Activated naive CD8-positive, alpha-beta T cell treated with anti-CD3 and anti-CD28 coated beads, Interleukin-2, amount 10 ng/mL, durations not matched to agents 7 days and 5 days (primary cell): ENCODE measurements around the gene CAPN15. TPM values are rescaled to one million over a fixed set of nuclear protein-coding genes. Genes with fewer than 3 reads are reported as not detected.

Experiments used
- ATAC-seq: fragments of 150-1000 bp; cut with Tn5 transposase; one replicate; pipeline ENCODE4 v1.10.0; 2021; ENCODE audit warnings: low read depth, moderate library complexity
- POLR2A ChIA-PET: fragments of 350-600 bp; sonication (Branson Sonifier 250); formaldehyde crosslinking; loops from one replicate; lab custom pipeline; 2021; ENCODE audit warnings: antibody characterized with exemption; lab: Charles Lee
- DNase-seq: peaks from one replicate; pipeline ENCODE4 v3.0.0; 2021
- H3K27ac Mint-ChIP-seq: one replicate; pipeline ENCODE4 v1.8.0; 2022; ENCODE audit warnings: mild to moderate bottlenecking, mixed read lengths
- H3K27me3 Mint-ChIP-seq: one replicate; pipeline ENCODE4 v1.8.0; 2022; ENCODE audit warnings: mild to moderate bottlenecking, moderate library complexity, mixed read lengths
- H3K36me3 Mint-ChIP-seq: one replicate; pipeline ENCODE4 v1.8.0; 2021; ENCODE audit warnings: mild to moderate bottlenecking, mixed read lengths
- H3K4me1 Mint-ChIP-seq: one replicate; pipeline ENCODE4 v1.8.0; 2021; ENCODE audit warnings: mixed read lengths
- H3K4me3 Mint-ChIP-seq: one replicate; pipeline ENCODE4 v1.8.0; 2022; ENCODE audit warnings: mild to moderate bottlenecking, moderate library complexity, mixed read lengths
- H3K9me3 Mint-ChIP-seq: one replicate; pipeline ENCODE4 v1.8.0; 2021; ENCODE audit warnings: mixed read lengths
- total RNA-seq, 2 experiments: library from RNA; stranded (reverse); gene quantifications; one replicate each; pipeline ENCODE4 v1.2.3, GENCODE V29; 2021

The CAPN15 gene
- total RNA-seq, 2 experiments from 2014 or later: 83.5 to 87.4 TPM

DNA sequence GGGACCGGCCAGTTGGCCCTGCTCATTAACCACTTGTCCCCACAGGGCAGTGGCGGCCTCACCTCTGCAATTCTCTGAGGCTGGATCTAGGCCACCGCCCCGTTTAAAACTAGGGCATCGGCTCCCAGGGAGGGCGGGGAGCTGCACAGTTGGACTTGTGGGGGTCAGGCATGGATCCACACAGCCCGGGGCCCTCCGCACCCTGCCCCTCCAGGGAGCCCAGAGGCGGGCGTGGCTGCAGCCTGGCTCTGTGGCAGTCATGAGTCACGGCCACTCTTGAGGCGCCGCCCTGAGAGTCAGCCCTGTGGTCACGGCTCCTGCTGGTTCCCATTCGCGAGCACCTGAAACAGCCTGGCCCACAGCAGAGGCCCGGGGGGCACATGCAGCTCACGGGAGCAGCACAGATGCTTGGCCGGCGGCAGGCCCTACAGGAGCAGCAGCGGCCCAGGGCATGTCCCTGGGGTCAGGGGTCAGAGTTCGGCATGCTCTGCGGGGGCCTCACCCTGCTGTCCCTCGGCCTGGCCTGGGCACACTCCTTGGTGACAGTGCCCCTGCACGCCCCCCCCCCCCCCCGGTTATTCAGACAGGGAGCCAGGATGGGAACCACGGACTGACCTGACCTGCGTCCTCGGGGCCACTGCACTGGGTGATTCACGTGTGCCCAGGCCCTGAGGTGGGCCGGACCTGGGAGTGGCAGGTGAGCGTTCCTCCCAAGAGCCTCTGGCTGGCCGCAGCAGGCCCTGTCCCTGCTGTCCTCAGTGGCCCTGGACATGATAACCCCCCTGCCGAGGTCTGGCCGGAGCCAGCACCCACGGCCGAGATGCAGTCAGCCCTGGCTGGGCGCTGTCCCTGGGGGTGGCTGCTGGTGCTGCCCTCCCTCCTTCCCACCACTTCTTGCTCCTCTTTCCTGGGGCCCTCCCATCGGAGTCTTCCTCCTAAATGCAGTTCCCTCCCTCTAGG lies 8.2 kb downstream of the CAPN15 start:
- H3K4me3 Mint-ChIP-seq: no peak overlapping the region
- no peak for ATAC-seq
- POLR2A ChIA-PET: interaction anchor here (0.9 kb wide), 1 partner anchor 8 kb away, joined by 3 read pairs; the partner anchor contains the start of gene CAPN15
- no peaks in the 10 kb centered on the region for H3K27me3 Mint-ChIP-seq
- no peak for DNase-seq
- no peaks in the 10 kb centered on the region for H3K9me3 Mint-ChIP-seq
- H3K4me1 Mint-ChIP-seq: no peaks in the 10 kb centered on the region
- H3K27ac Mint-ChIP-seq: no peak overlapping the region
- H3K36me3 Mint-ChIP-seq: peaks cover 4% of the 10 kb centered on the region

DNA sequence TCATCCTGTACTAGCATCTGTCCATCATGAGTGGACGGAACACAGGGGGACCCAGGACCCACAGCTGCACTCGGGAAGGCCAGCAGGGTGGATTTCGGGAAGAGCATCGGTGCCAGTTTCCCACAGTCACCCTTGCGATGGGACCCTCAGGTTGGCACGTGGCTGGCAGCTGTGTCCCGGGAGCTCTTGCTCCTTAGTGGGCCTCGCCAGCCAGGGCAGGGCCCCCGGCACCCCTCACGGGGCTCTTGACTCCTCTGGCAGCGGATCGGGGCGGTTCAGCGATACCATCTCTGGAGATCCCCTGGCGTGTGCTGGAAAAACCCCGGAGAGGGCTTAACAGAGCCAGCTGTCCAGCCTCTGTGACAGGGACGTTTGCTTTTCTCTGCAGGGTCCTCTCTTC lies 9.2 kb downstream of the CAPN15 start:
- Mint-ChIP-seq H3K4me1 (no peaks in the 10 kb centered on the region), H3K36me3 (peaks cover 4% of the 10 kb centered on the region), H3K27me3 (no peaks in the 10 kb centered on the region), H3K9me3 (no peaks in the 10 kb centered on the region), H3K4me3 (no peak overlapping the region), H3K27ac (no peak overlapping the region)
- ATAC-seq: no peak
- DNase-seq: no peak
- POLR2A ChIA-PET: interaction anchor here (0.9 kb wide), 1 partner anchor 9 kb away, joined by 3 read pairs; the partner anchor contains the start of gene CAPN15

DNA sequence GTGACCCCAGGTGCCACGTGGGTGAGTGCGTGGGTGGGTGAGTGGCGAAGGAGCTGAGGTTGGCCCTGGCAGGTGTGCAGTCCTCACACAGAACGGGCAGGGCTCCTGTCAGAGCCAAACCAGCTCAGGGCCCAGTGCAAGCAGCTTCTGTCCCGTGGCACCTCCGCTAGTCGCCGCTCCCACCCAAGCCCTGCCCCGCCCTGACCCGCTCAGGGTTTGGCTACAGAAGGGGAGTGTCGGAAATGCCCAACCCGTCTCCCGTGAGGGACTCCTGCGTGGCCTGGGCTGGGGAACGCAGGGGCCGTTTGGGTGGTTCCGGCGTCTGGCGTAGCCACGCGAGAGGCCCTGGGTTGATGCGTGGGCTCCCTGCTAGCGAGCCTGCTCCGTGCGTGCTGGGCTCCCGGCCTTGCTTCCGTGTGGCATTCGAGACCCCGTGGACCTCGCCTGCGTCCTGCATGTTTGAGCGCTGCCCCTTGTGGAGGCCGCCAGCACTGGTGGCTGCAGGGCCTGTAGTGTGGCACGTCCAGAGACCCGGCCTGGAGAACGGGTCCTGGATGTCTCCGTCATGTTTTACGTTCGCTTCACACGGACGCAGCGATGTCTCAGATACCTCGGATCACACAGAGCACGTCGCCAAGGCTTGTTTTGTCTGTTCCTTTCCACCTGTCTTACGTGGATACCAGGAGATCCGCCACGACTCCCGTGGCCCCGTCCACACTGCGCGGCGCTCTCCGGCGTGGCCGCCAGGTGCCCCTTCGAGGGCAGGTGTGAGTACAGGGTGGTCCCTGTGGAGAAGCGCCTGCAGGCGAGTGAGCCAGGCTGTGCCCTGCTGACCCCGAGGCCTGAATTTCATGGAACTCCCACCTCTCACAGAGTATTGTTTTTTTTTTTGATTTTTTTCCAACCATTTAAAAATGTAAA lies 10.2 kb downstream of the CAPN15 start:
- no peak overlapping the region for H3K27ac Mint-ChIP-seq
- peaks cover 4% of the 10 kb centered on the region for H3K36me3 Mint-ChIP-seq
- no peaks in the 10 kb centered on the region for H3K9me3 Mint-ChIP-seq
- POLR2A ChIA-PET: no interaction called here
- no peak for DNase-seq
- H3K4me1 Mint-ChIP-seq: no peaks in the 10 kb centered on the region
- no peak overlapping the region for H3K4me3 Mint-ChIP-seq
- no peaks in the 10 kb centered on the region for H3K27me3 Mint-ChIP-seq
- no peak for ATAC-seq

DNA sequence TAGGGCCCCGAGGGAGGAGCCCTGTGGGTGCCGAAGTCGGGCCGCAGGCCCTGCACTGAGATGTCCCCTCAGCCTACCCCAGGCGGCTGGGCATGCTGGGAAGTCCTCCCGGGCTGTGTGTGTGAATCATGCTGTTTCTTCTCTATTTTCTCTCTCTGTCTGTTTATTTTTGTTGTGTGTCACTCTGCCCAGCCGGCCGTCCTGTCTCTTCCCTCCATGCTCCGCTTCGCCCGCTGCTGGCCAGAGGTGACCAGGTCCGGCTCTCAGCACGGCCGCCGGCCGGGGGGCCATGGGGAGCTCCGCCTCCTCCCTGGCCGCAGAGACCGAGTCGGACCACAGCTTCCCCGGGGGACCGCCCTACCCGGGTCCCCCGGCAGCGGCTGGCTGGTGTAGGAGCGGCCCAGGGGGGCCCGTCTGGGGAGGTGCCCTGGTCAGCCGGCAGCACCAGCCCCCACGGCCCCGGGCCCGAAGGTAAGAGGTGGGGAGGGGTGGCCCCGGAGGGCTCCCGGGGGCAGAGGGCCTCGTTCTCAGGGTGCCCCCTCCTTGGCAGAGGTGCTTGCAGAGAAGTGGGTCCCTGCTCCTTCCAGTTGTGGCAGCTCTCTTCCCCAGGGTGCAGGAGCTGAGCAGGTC lies 12.5 kb downstream of the CAPN15 start:
- POLR2A ChIA-PET: no interaction called here
- H3K27ac Mint-ChIP-seq: no peak overlapping the region
- H3K4me1 Mint-ChIP-seq: no peaks in the 10 kb centered on the region
- ATAC-seq: no peak
- no peaks in the 10 kb centered on the region for H3K27me3 Mint-ChIP-seq
- no peaks in the 10 kb centered on the region for H3K9me3 Mint-ChIP-seq
- peaks cover 4% of the 10 kb centered on the region for H3K36me3 Mint-ChIP-seq
- no peak overlapping the region for H3K4me3 Mint-ChIP-seq
- DNase-seq: no peak

DNA sequence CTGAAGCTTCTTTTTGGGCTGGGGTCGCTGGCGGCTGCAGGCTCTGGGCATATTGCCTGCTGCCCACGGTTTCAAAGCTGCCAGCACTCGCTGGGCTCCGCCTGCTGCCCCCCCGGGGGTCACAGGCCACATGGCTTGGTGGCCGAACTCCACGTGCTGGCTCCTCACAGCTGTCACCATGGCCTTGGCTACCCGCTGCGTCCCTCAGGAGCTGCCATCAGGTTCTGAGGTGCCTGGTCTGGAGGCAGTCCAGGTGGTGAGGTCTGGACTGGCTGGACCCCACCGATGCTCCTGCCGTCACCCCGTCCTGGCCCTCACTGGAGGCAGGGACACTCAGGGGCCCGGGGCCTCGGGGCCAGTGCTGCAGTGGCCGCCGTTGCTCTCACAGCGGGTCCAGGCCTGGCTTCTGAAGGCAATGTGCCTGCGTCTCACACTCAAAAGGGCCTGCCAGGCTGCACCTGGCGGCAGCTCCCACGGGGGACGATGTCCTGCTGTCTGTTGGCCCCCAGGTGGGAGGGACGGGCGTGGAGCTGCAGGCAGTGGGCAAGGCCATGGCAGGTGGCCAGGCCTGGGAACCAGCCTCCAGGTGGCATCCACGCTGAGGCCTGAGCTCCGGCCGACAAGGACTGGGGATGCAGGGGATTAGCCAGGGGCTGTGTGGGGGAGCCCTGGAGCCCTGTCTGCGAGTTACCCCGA lies 13.3 kb downstream of the CAPN15 start:
- ATAC-seq (no peak), DNase-seq (no peak)
- Mint-ChIP-seq H3K27ac (no peak overlapping the region), H3K9me3 (no peaks in the 10 kb centered on the region), H3K4me3 (no peak overlapping the region), H3K4me1 (no peaks in the 10 kb centered on the region), H3K36me3 (peaks cover 4% of the 10 kb centered on the region), H3K27me3 (no peaks in the 10 kb centered on the region)
- POLR2A ChIA-PET: no interaction called here

DNA sequence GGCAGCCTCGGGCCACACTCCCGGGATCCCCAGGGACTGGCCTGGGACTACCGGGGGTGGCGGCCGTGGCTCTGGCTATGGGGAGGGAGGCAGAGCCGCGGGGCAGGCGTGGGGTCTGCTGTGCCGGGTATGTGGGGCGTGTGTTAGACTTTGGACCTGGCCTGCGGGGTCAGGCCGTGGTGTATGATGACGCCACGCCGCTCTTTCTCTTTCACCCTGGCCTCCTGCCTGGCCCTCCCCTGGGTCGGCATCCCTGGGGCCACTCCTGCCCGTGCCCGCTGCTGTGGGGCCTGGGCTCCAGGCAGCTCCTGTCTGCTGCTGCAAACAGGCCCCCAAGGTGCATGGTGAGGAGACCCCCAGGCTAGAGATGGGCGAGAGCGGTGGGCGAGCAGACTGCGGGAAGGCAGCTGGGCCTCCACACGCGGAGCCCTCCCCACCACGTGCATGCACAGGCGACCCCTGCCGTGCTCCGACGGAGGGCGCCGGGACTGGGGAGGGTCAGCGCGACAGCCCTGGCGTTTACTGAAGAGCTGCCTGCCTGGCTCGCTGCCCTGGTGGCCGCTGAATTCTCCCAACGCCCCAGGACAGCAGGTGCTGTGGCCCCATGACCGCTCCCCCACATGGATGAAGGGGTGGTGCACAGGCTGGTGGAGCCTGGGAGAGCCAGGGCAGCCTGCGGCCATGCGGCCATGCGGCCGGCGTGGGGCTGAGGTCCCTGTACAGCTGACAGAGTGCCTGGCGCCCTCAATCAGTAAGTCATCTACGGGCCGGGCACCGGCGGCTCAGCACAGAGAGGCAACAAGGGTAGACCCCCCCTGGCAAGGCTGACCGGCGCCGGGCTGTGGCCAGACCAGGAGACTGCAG lies 16.0 kb downstream of the CAPN15 start:
- DNase-seq (no peak), ATAC-seq (no peak)
- H3K36me3 Mint-ChIP-seq: peaks cover 2% of the 10 kb centered on the region
- POLR2A ChIA-PET: no interaction called here
- no peaks in the 10 kb centered on the region for H3K27me3 Mint-ChIP-seq
- H3K4me3 Mint-ChIP-seq: no peak overlapping the region
- H3K27ac Mint-ChIP-seq: no peak overlapping the region
- no peaks in the 10 kb centered on the region for H3K9me3 Mint-ChIP-seq
- no peaks in the 10 kb centered on the region for H3K4me1 Mint-ChIP-seq

DNA sequence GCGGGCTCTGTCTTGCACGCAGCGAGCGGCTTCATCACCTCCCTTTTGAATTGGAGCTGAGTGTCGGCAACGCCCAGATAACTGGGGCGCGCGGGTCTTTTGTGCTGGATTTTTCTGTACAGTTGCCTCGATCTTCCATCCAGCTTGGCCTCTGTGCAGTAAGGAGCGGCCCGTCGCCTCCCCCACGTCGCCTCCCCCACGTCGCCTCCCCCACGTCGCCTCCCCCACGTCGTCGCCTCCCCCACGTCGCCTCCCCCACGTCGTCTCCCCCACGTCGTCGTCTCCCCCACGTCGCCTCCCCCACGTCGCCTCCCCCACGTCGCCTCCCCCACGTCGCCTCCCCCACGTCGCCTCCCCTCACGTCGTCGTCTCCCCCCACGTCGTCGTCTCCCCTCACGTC lies 17.0 kb downstream of the CAPN15 start:
- no peak for ATAC-seq
- Mint-ChIP-seq H3K27ac (no peak overlapping the region), H3K4me1 (no peaks in the 10 kb centered on the region), H3K9me3 (no peaks in the 10 kb centered on the region), H3K27me3 (no peaks in the 10 kb centered on the region), H3K36me3 (no peaks in the 10 kb centered on the region), H3K4me3 (no peak overlapping the region)
- POLR2A ChIA-PET: interaction anchor here (0.6 to 0.7 kb wide), 2 partner anchors 15 to 43 kb away, joined by 3 read pairs; no protein-coding TSS in a partner anchor
- DNase-seq: no peak

DNA sequence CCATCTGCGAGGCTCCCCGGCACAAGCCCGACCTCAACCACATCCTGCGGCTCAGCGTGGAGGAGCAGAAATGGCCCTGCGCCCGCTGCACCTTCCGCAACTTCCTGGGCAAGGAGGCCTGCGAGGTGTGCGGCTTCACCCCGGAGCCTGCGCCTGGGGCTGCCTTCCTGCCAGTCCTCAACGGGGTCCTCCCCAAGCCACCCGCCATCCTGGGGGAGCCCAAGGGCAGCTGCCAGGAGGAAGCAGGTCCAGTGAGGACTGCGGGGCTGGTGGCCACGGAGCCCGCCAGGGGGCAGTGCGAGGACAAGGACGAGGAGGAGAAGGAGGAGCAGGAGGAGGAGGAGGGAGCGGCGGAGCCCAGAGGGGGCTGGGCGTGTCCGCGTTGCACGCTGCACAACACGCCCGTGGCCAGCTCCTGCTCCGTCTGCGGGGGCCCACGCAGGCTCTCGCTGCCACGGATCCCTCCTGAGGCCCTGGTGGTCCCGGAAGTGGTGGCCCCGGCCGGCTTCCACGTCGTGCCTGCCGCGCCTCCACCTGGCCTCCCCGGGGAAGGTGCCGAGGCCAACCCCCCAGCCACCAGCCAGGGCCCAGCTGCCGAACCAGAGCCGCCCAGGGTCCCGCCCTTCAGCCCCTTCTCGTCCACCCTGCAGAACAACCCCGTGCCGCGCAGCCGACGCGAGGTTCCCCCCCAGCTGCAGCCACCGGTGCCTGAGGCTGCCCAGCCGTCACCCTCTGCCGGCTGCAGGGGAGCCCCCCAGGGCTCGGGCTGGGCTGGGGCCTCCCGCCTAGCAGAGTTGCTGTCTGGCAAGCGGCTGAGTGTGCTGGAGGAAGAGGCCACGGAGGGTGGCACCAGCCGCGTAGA lies 19.6 kb downstream of the CAPN15 start:
- no peaks in the 10 kb centered on the region for H3K36me3 Mint-ChIP-seq
- no peak overlapping the region for H3K4me3 Mint-ChIP-seq
- H3K4me1 Mint-ChIP-seq: no peaks in the 10 kb centered on the region
- H3K27me3 Mint-ChIP-seq: no peaks in the 10 kb centered on the region
- H3K27ac Mint-ChIP-seq: no peak overlapping the region
- DNase-seq: peak; percentile 62
- ATAC-seq: peak; percentile 61
- POLR2A ChIA-PET: no interaction called here
- H3K9me3 Mint-ChIP-seq: no peaks in the 10 kb centered on the region

DNA sequence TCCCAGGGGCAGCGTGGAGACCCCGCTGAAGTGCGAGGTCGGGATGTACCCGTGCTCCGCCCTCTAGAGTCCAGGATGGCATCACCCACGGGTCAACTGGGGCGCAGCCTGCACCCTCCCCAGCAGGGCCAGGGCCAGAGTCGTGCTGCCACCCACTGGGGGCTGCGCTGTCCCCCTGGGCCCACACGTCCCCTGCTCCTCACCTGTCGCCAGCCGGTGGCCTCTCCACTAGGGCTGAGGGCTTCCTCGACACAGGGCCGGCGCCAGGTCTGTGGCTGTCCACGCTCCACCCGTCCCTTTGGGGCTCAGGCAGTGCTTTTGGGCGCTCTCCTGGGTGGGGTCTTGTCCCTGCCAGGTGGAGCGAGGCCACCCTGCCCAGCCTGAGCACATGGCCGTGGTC lies 21.1 kb downstream of the CAPN15 start:
- DNase-seq: no peak
- Mint-ChIP-seq H3K27ac (no peak overlapping the region), H3K27me3 (no peaks in the 10 kb centered on the region), H3K4me3 (no peak overlapping the region), H3K4me1 (no peaks in the 10 kb centered on the region), H3K36me3 (no peaks in the 10 kb centered on the region), H3K9me3 (no peaks in the 10 kb centered on the region)
- no peak for ATAC-seq
- POLR2A ChIA-PET: no interaction called here

DNA sequence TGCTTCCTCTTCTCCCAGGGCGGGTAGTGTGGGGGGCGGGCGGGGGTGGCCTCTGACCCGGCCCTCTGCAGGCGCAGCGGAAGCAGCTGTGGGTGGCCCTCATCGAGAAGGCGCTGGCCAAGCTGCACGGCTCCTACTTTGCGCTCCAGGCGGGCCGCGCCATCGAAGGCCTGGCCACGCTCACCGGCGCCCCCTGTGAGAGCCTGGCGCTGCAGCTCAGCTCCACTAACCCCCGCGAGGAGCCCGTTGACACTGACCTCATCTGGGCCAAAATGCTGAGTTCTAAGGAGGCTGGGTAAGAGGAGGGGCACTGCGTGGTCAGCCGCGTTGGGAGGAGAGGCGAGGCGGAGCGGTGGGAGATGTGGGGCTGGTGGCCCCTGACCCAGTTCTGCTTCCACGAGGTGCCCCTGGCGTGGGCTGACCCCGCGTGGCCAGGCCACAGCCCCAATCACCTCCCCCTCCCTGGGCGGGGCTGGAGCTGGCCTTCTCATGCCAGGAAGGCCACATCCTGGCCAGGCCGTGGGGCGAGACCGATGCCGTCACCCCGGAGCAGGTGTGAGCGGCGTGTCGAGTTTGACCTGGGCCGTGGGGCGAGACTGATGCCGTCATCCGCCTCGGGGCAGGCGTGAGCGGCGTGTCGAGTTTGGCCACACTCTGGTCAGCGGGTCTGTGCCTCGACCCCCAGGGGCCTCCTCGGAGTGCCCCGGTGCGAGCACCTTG lies 22.2 kb downstream of the CAPN15 start:
- H3K36me3 Mint-ChIP-seq: no peaks in the 10 kb centered on the region
- no peak overlapping the region for H3K4me3 Mint-ChIP-seq
- POLR2A ChIA-PET: no interaction called here
- no peak overlapping the region for H3K27ac Mint-ChIP-seq
- no peaks in the 10 kb centered on the region for H3K27me3 Mint-ChIP-seq
- ATAC-seq (no peak), DNase-seq (no peak)
- H3K9me3 Mint-ChIP-seq: no peaks in the 10 kb centered on the region
- no peaks in the 10 kb centered on the region for H3K4me1 Mint-ChIP-seq

DNA sequence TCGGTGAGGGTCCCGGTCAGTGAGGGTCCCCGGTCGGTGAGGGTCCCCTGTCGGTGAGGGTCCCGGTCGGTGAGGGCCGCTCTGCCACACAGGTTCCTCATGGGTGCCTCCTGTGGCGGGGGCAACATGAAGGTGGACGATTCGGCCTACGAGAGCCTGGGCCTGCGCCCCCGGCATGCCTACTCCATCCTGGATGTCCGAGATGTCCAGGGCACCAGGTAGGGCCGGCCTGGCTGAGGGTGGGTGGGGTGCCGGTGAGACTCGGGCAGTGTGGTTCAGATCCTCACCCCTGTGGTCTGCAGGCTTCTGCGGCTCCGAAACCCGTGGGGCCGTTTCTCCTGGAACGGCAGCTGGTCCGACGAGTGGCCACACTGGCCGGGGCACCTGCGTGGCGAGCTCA lies 23.7 kb downstream of the CAPN15 start:
- Mint-ChIP-seq H3K27me3 (no peaks in the 10 kb centered on the region), H3K36me3 (no peaks in the 10 kb centered on the region), H3K4me3 (no peak overlapping the region), H3K4me1 (no peaks in the 10 kb centered on the region), H3K9me3 (no peaks in the 10 kb centered on the region), H3K27ac (no peak overlapping the region)
- ATAC-seq: no peak
- DNase-seq: no peak
- POLR2A ChIA-PET: no interaction called here
